PFSK-1 (cell line): Measurements from ENCODE around the gene PER1.

Experiments
- FOXP2 ChIP-seq: optimal IDR thresholded peaks from 2 replicates; pipeline ENCODE3; 2011; ENCODE audit warnings: borderline replicate concordance, control low read depth, inconsistent platforms; ENCODE audit not compliant: insufficient read depth; ENCODE audit errors: extremely low read length, extremely low read depth
- POLR2AphosphoS5 ChIP-seq: IDR thresholded peaks from 2 replicates; pipeline ENCODE4 v1.6.1; 2012; ENCODE audit warnings: low read depth, mild to moderate bottlenecking, control low read depth, low read length, moderate library complexity
- SIN3A ChIP-seq: IDR thresholded peaks from 2 replicates; pipeline ENCODE4 v1.6.1; 2012; ENCODE audit warnings: mild to moderate bottlenecking, low read length, moderate library complexity, borderline replicate concordance; ENCODE audit not compliant: insufficient read depth
- TAF1 ChIP-seq: IDR thresholded peaks from 2 replicates; pipeline ENCODE4 v1.6.1; 2012; ENCODE audit warnings: low read length, control low read depth, borderline replicate concordance; ENCODE audit not compliant: insufficient read depth
- TF ChIP-seq, protein P1 (sequence below), 2 experiments: IDR thresholded peaks; 2 replicates each; pipeline versions ENCODE4 v1.6.1 to v1.8.0; 2011 to 2012; ENCODE audit warnings: low read depth in 2 of 2, low read length in 2 of 2, control low read depth in 1 of 2, inconsistent platforms in 1 of 2, mild to moderate bottlenecking in 1 of 2, moderate library complexity in 1 of 2; ENCODE audit not compliant: insufficient read depth in 1 of 2

PER1 gene

DNA sequence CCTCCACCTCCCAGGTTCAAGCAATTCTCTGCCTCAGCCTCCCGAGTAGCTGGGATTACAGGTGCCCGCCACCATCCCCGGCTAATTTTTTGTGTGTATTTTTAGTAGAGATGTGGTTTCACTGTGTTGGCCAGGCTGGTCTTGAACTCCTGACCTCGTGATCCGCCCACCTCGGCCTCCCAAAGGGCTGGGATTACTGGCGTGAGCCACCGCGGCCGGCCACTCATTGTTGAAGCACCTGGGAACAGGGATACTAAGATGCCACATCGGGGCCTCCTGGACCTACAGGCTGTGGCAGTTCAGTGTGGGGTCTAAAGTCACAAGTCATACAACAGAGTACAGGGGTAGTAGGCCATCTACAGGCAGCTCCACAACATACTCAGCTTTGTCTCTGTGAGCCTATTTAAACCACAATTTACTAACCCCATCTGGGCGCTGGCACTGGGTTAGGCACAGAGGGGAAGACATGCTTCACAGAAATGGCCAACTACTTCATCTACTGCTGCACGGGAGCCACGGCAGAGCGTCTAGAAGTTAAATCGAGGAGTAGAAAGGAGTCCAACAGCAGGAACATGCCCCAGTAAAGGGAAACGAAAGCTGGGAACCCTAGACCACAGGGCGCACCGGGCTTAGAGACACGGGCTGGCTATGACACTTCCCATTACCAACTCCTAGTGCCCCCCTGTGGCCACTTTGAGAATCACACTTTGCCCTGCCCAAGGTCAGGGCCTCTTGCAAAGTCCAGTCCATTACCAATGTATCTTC lies 6.2 kb upstream of the PER1 start:
- TF ChIP-seq SIN3A, result peak; percentile 70; the same call in 1 of the 2 replicates
- TF ChIP-seq, protein P1, sequence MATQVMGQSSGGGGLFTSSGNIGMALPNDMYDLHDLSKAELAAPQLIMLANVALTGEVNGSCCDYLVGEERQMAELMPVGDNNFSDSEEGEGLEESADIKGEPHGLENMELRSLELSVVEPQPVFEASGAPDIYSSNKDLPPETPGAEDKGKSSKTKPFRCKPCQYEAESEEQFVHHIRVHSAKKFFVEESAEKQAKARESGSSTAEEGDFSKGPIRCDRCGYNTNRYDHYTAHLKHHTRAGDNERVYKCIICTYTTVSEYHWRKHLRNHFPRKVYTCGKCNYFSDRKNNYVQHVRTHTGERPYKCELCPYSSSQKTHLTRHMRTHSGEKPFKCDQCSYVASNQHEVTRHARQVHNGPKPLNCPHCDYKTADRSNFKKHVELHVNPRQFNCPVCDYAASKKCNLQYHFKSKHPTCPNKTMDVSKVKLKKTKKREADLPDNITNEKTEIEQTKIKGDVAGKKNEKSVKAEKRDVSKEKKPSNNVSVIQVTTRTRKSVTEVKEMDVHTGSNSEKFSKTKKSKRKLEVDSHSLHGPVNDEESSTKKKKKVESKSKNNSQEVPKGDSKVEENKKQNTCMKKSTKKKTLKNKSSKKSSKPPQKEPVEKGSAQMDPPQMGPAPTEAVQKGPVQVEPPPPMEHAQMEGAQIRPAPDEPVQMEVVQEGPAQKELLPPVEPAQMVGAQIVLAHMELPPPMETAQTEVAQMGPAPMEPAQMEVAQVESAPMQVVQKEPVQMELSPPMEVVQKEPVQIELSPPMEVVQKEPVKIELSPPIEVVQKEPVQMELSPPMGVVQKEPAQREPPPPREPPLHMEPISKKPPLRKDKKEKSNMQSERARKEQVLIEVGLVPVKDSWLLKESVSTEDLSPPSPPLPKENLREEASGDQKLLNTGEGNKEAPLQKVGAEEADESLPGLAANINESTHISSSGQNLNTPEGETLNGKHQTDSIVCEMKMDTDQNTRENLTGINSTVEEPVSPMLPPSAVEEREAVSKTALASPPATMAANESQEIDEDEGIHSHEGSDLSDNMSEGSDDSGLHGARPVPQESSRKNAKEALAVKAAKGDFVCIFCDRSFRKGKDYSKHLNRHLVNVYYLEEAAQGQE (IDR thresholded peaks at IDR 0.05; ENCODE audit: insufficient read depth in 1 of 2, low read depth in 2 of 2, low read length in 2 of 2), result no peak

GRCh38 chr17:8156246-8156992 lies 4.2 kb upstream of the PER1 start:
- TF ChIP-seq FOXP2 (no peak), SIN3A (peak; percentile 90)

- TF ChIP-seq FOXP2 (no peak), SIN3A (no peak), POLR2AphosphoS5 (no peak), TAF1 (no peak)
- TF ChIP-seq, protein P1 (IDR thresholded peaks at IDR 0.05; ENCODE audit: insufficient read depth in 1 of 2, low read depth in 2 of 2, low read length in 2 of 2), result no peak
These were observed 3.7 kb upstream of the PER1 start for GRCh38 chr17:8155996-8156245.

DNA sequence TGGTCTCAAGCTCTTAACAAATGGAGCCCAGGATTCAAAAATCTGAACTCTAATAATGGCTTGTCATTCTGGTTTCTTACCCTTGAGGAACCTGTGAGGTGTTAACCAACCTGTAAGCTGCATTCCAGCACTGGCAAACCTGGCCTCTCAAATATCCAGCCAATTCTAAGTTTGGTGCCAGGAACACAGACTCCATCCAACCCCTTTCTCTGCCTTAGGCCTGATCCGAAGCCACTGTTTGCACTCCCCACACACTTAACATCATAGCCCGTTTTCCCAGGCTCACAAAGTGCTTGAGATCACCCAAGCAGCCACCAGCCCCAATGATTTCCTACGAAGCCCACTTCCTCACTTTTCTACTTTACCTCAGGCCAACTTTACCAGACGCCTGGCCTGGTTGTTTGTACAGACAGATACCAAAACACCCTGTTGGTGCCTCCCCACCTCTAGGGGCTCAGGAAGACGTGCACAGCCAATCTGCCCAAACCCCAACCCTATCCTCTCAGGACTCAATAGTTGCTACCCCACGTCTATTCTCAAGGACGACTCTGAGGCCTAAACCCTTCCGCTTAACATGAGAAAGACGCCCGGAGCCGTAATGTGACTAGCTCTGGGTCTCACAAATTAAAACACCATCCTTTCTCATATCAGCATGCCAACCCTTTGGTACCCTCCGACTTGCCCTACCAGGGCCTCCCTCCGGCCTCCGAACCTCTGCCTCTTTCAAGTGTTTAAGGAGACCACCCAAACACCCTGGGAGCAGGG lies 3.2 kb upstream of the PER1 start:
- TF ChIP-seq FOXP2, result no peak
- no peak for TF ChIP-seq SIN3A
- TF ChIP-seq, protein P1 (IDR thresholded peaks at IDR 0.05; ENCODE audit: insufficient read depth in 1 of 2, low read depth in 2 of 2, low read length in 2 of 2), result no peak
- TF ChIP-seq TAF1, result no peak
- TF ChIP-seq POLR2AphosphoS5, result no peak

GRCh38 chr17:8154608-8155155 lies 2.5 kb upstream of the PER1 start:
- TF ChIP-seq SIN3A (no peak), TAF1 (no peak), FOXP2 (no peak), POLR2AphosphoS5 (no peak)
- TF ChIP-seq, protein P1 (IDR thresholded peaks at IDR 0.05; ENCODE audit: insufficient read depth in 1 of 2, low read depth in 2 of 2, low read length in 2 of 2), result no peak
